Endothelial cell of umbilical vein (primary cell): Measurements from ENCODE around the gene S1PR5.

ENCODE experiments used
- CTCF ChIP-seq, 2 donors: IDR thresholded peaks; 1 replicate in 1 of 2; 2 replicates in 1 of 2; pipeline ENCODE4 v1.5.1; 2011; ENCODE audit warnings: low read length in 2 of 2, mild to moderate bottlenecking in 2 of 2, moderate library complexity in 2 of 2, control low read depth in 1 of 2, inconsistent platforms in 1 of 2, low read depth in 1 of 2; ENCODE audit not compliant: insufficient read depth in 1 of 2; ENCODE audit errors: extremely low read depth in 1 of 2
- EZH2 ChIP-seq: IDR thresholded peaks from 2 replicates; pipeline ENCODE4 v1.6.1; 2012; ENCODE audit warnings: borderline replicate concordance, low read depth, mild to moderate bottlenecking, moderate library complexity, low read length, inconsistent platforms; ENCODE audit not compliant: severe bottlenecking
- FOS ChIP-seq: IDR thresholded peaks from 2 replicates; pipeline ENCODE4 v1.6.1; 2011; ENCODE audit warnings: mild to moderate bottlenecking, low read length, moderate library complexity, borderline replicate concordance; ENCODE audit not compliant: insufficient read depth
- GATA2 ChIP-seq: IDR thresholded peaks from 2 replicates; pipeline ENCODE4 v1.7.0; 2011; ENCODE audit warnings: low read depth, mild to moderate bottlenecking, moderate library complexity, mixed read lengths, low read length; ENCODE audit not compliant: insufficient read length, insufficient read depth
- JUN ChIP-seq: IDR thresholded peaks from 2 replicates; pipeline ENCODE4 v1.6.1; 2011; ENCODE audit warnings: borderline replicate concordance, low read depth; ENCODE audit not compliant: insufficient read length, insufficient read depth
- MYC ChIP-seq: IDR thresholded peaks from one replicate; pipeline ENCODE4 v1.6.1; 2011; ENCODE audit warnings: mild to moderate bottlenecking, low read depth, low read length
- POLR2A ChIP-seq: IDR thresholded peaks from 2 replicates; pipeline ENCODE4 v1.6.1; 2012; ENCODE audit warnings: low read depth, mild to moderate bottlenecking, control low read depth, low read length
- POLR2AphosphoS5 ChIP-seq: IDR thresholded peaks from 2 replicates; pipeline ENCODE4 v1.6.1; 2012; ENCODE audit warnings: low read depth, mild to moderate bottlenecking, control low read depth, low read length, moderate library complexity; ENCODE audit not compliant: insufficient read depth
- TF ChIP-seq, protein P1 (sequence below): IDR thresholded peaks from 2 replicates; pipeline ENCODE4 v1.6.1; 2011; ENCODE audit not compliant: insufficient read depth, insufficient read length

DNA sequence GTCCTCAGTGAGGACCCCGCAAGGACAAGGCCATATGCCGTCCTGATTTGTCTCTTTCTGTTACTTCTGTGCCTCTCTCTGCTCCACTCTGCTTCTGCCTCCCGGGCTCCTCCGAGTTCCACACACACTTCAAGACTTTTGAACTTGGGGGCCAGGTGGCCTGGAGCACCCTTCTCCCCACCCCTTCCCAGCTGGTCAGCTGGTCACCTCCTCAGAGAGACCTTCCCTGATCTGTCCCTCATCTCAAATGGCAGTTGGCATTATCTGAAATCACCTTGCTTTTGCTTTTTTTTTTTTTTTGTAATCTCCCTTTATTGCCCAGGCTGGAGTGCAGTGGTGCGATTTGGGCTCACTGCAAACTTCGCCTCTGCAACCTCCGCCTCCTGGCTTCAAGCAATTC lies 2.2 kb upstream of the S1PR5 start:
- no peak for TF ChIP-seq CTCF (IDR thresholded peaks at IDR 0.05; ENCODE audit: extremely low read depth in 1 of 2, insufficient read depth in 1 of 2, low read depth in 1 of 2, low read length in 2 of 2)
- no peak for TF ChIP-seq EZH2
- TF ChIP-seq POLR2AphosphoS5: no peak
- no peak for TF ChIP-seq MYC
- no peak for TF ChIP-seq POLR2A
- no peak for TF ChIP-seq FOS
- TF ChIP-seq, protein P1, sequence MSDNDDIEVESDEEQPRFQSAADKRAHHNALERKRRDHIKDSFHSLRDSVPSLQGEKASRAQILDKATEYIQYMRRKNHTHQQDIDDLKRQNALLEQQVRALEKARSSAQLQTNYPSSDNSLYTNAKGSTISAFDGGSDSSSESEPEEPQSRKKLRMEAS: no peak
- TF ChIP-seq JUN: no peak
- TF ChIP-seq GATA2: no peak
